HG02763 (cell line): ENCODE data around the gene SPAG4.
A peak's percentile ranks its signal among the peaks of the same experiment; 100 is the strongest.

Experiments
- ATAC-seq: cut with Tn5 transposase; IDR thresholded peaks from one replicate; pipeline ENCODE4 v1.9.1; 2021; ENCODE audit warnings: mild to moderate bottlenecking, moderate library complexity; ENCODE audit not compliant: unreplicated experiment

The SPAG4 gene

GRCh38 chr20:35619196-35620095 lies 3.8 kb downstream of the SPAG4 start:
- peak; percentile 28 for ATAC-seq

- ATAC-seq: no peak
Observed at GRCh38 chr20:35620818-35621559, 5.4 kb downstream of the SPAG4 start.

- no peak for ATAC-seq
Observed at GRCh38 chr20:35621560-35621946, 5.9 kb downstream of the SPAG4 start.

GRCh38 chr20:35625584-35626385 lies 10.2 kb downstream of the SPAG4 start:
- ATAC-seq: no peak

GRCh38 chr20:35626386-35627001 lies 10.9 kb downstream of the SPAG4 start:
- ATAC-seq: no peak

GRCh38 chr20:35627121-35627520 lies 11.5 kb downstream of the SPAG4 start:
- no peak for ATAC-seq

- no peak for ATAC-seq
Observed at GRCh38 chr20:35629427-35630145, 14.0 kb downstream of the SPAG4 start.

- ATAC-seq: no peak
Observed at GRCh38 chr20:35630636-35631035, 15.0 kb downstream of the SPAG4 start.

- no peak for ATAC-seq
Observed at GRCh38 chr20:35632539-35633115, 17.0 kb downstream of the SPAG4 start.

- no peak for ATAC-seq
Observed at GRCh38 chr20:35635652-35636051, 20.0 kb downstream of the SPAG4 start.

GRCh38 chr20:35636095-35636494 lies 20.5 kb downstream of the SPAG4 start:
- ATAC-seq: no peak

GRCh38 chr20:35637276-35637675 lies 21.6 kb downstream of the SPAG4 start:
- ATAC-seq: no peak

- no peak for ATAC-seq
Observed at GRCh38 chr20:35638751-35639150, 23.1 kb downstream of the SPAG4 start.

GRCh38 chr20:35640724-35641123 lies 25.1 kb downstream of the SPAG4 start:
- ATAC-seq: no peak

- no peak for ATAC-seq
Observed at GRCh38 chr20:35641743-35642142, 26.1 kb downstream of the SPAG4 start.

- no peak for ATAC-seq
Observed at GRCh38 chr20:35643045-35643444, 27.4 kb downstream of the SPAG4 start.

GRCh38 chr20:35644806-35645205 lies 29.2 kb downstream of the SPAG4 start:
- no peak for ATAC-seq

- no peak for ATAC-seq
Observed at GRCh38 chr20:35648836-35649235, 33.2 kb downstream of the SPAG4 start.

- ATAC-seq: no peak
Observed at GRCh38 chr20:35650632-35651031, 35.0 kb downstream of the SPAG4 start.

GRCh38 chr20:35651958-35652357 lies 36.3 kb downstream of the SPAG4 start:
- ATAC-seq: no peak
